Endothelial cell of umbilical vein (primary cell): ENCODE measurements around the gene CA5A. TPM values are rescaled to one million over a fixed set of nuclear protein-coding genes. Genes with fewer than 3 reads are reported as not detected.
"Not testable (repeated sequence)": the region's sequence is repeated elsewhere in the genome, so short reads cannot be mapped to it uniquely, and the experiment has no call there.

Source experiments
- BruUV-seq: library from RNA; stranded (reverse); fragments of 400-500 nt; replicated peaks from 2 replicates; lab custom pipeline; 2021; lab: Mats Ljungman, UMichigan
- CTCF ChIA-PET: fragments of 300-600, 350-600 bp; sonication (Branson Sonifier 250); formaldehyde crosslinking; loops from one replicate; lab custom pipeline; 2021; ENCODE audit warnings: antibody characterized with exemption, inconsistent platforms; lab: Charles Lee
- POLR2A ChIA-PET: fragments of 300-600, 350-600 bp; sonication (Branson Sonifier 250); formaldehyde crosslinking; loops from one replicate; lab custom pipeline; 2021; ENCODE audit warnings: antibody characterized with exemption, inconsistent platforms; lab: Charles Lee
- DNase-seq: peaks from one replicate; pipeline ENCODE4 v3.0.0-alpha.2; 2011; ENCODE audit warnings: low read depth, low spot score
- FAIRE-seq: peaks from 2 replicates; lab custom pipeline; 2011; peaks lifted over from hg19 to GRCh38; lab: Jason Lieb, UNC
- H2AFZ ChIP-seq: 2 replicates; pipeline ENCODE4 v1.6.0; 2012; ENCODE audit warnings: low read depth, low read length, control low read depth, inconsistent platforms
- H3K27ac ChIP-seq: 2 replicates; pipeline ENCODE4 v1.5.1; 2011; ENCODE audit warnings: low read depth, mild to moderate bottlenecking, control low read depth, low read length, moderate library complexity; ENCODE audit not compliant: insufficient read depth
- H3K27me3 ChIP-seq, 2 experiments: 2 replicates each; pipeline versions ENCODE4 v1.6.0 to v1.6.1; 2011; ENCODE audit warnings: low read length in 2 of 2, mixed read lengths in 1 of 2; ENCODE audit not compliant: control insufficient read depth in 2 of 2, insufficient read depth in 2 of 2
- H3K36me3 ChIP-seq, 2 experiments: 2 replicates in 1 of 2; 3 replicates in 1 of 2; pipeline ENCODE4 v1.5.1; 2011; ENCODE audit warnings: low read length in 2 of 2, mild to moderate bottlenecking in 1 of 2, moderate library complexity in 1 of 2; ENCODE audit not compliant: control insufficient read depth in 2 of 2, insufficient read depth in 2 of 2; ENCODE audit errors: extremely low read depth in 1 of 2
- H3K4me1 ChIP-seq: 3 replicates; pipeline ENCODE4 v1.5.1; 2011; ENCODE audit warnings: mild to moderate bottlenecking, low read length; ENCODE audit not compliant: control insufficient read depth, insufficient read depth; ENCODE audit errors: extremely low read depth
- H3K4me2 ChIP-seq: 2 replicates; pipeline ENCODE4 v1.6.1; 2011; ENCODE audit warnings: low read length, control low read depth, mixed read lengths; ENCODE audit not compliant: insufficient read depth
- H3K4me3 ChIP-seq, 3 experiments: fragments of 200-600 bp in 1 of 3; sonication (generic), shearing (Covaris generic) in 1 of 3; replicated peaks in 1 of 3; 2 replicates each; pipeline ENCODE4 v1.5.1; 2011 to 2016; ENCODE audit warnings: control low read depth in 3 of 3, low read length in 3 of 3, mild to moderate bottlenecking in 2 of 3, inconsistent platforms in 1 of 3, low read depth in 1 of 3, moderate library complexity in 1 of 3; ENCODE audit not compliant: insufficient read depth in 1 of 3
- H3K79me2 ChIP-seq: 2 replicates; pipeline ENCODE4 v1.6.0; 2012; ENCODE audit warnings: low read length, inconsistent platforms; ENCODE audit not compliant: control insufficient read depth, insufficient read depth
- H3K9ac ChIP-seq: replicated peaks from 2 replicates; pipeline ENCODE3; 2011; ENCODE audit warnings: low read length, control low read depth; ENCODE audit not compliant: insufficient read depth; ENCODE audit errors: extremely low read depth
- H3K9me1 ChIP-seq: replicated peaks from 3 replicates; pipeline ENCODE4 v1.6.0; 2011; ENCODE audit warnings: mild to moderate bottlenecking, low read length; ENCODE audit not compliant: control insufficient read depth, insufficient read depth; ENCODE audit errors: extremely low read depth
- H3K9me3 ChIP-seq: replicated peaks from 2 replicates; pipeline ENCODE4 v1.5.1; 2012; ENCODE audit warnings: low read length, inconsistent platforms; ENCODE audit not compliant: control insufficient read depth, insufficient read depth
- H4K20me1 ChIP-seq: replicated peaks from 2 replicates; pipeline ENCODE3; 2011; ENCODE audit warnings: mild to moderate bottlenecking, low read length; ENCODE audit not compliant: control insufficient read depth, insufficient read depth; ENCODE audit errors: extremely low read depth
- EZH2 ChIP-seq: IDR thresholded peaks from 2 replicates; pipeline ENCODE4 v1.6.1; 2012; ENCODE audit warnings: borderline replicate concordance, low read depth, mild to moderate bottlenecking, moderate library complexity, low read length, inconsistent platforms; ENCODE audit not compliant: severe bottlenecking
- FOS ChIP-seq: IDR thresholded peaks from 2 replicates; pipeline ENCODE4 v1.6.1; 2011; ENCODE audit warnings: mild to moderate bottlenecking, low read length, moderate library complexity, borderline replicate concordance; ENCODE audit not compliant: insufficient read depth
- GATA2 ChIP-seq: IDR thresholded peaks from 2 replicates; pipeline ENCODE4 v1.7.0; 2011; ENCODE audit warnings: low read depth, mild to moderate bottlenecking, moderate library complexity, mixed read lengths, low read length; ENCODE audit not compliant: insufficient read length, insufficient read depth
- JUN ChIP-seq: IDR thresholded peaks from 2 replicates; pipeline ENCODE4 v1.6.1; 2011; ENCODE audit warnings: borderline replicate concordance, low read depth; ENCODE audit not compliant: insufficient read length, insufficient read depth
- MYC ChIP-seq: IDR thresholded peaks from one replicate; pipeline ENCODE4 v1.6.1; 2011; ENCODE audit warnings: mild to moderate bottlenecking, low read depth, low read length
- POLR2A ChIP-seq: IDR thresholded peaks from 2 replicates; pipeline ENCODE4 v1.6.1; 2012; ENCODE audit warnings: low read depth, mild to moderate bottlenecking, control low read depth, low read length
- POLR2AphosphoS5 ChIP-seq: IDR thresholded peaks from 2 replicates; pipeline ENCODE4 v1.6.1; 2012; ENCODE audit warnings: low read depth, mild to moderate bottlenecking, control low read depth, low read length, moderate library complexity; ENCODE audit not compliant: insufficient read depth
- dilution Hi-C: fragments of 300-500 bp; cut with MboI; formaldehyde crosslinking; loops from one replicate; pipeline ENCODE4 v1.15.0; 2019; ENCODE audit warnings: low sequenced_read_pairs; ENCODE audit not compliant: extremely low pct_ligation_motif_present
- intact Hi-C: fragments of 100-400 bp; cut with micrococcal nuclease; formaldehyde crosslinking; loops from one replicate; pipeline ENCODE4 v1.10.0; 2022
- polyA plus RNA-seq, 4 experiments: library from polyadenylated mRNA; depleted of rRNA in 3 of 4; stranded (reverse) in 3 of 4; unstranded in 1 of 4; fragments of >200 nt; gene quantifications; 2 replicates each; pipeline versions ENCODE4 v1.2.1 to v1.2.3, GENCODE V29; 2011 to 2012; ENCODE audit warnings: missing spikeins in 1 of 4
- total RNA-seq: library from RNA; stranded (reverse); gene quantifications from 2 replicates; pipeline ENCODE4 v1.2.3, GENCODE V29; 2021
- TF ChIP-seq, protein P1 (sequence below), 2 donors: IDR thresholded peaks; 1 replicate in 1 of 2; 2 replicates in 1 of 2; pipeline ENCODE4 v1.5.1; 2011; ENCODE audit warnings: low read length in 2 of 2, mild to moderate bottlenecking in 2 of 2, moderate library complexity in 2 of 2, control low read depth in 1 of 2, inconsistent platforms in 1 of 2, low read depth in 1 of 2; ENCODE audit not compliant: insufficient read depth in 1 of 2; ENCODE audit errors: extremely low read depth in 1 of 2
- TF ChIP-seq, protein P2 (sequence below): IDR thresholded peaks from 2 replicates; pipeline ENCODE4 v1.6.1; 2011; ENCODE audit not compliant: insufficient read depth, insufficient read length

CA5A gene
- total and polyA plus RNA-seq, 2 donors (not counting 3 experiments of a cell fraction or from before 2014, with no cell fraction given), result not detected

DNA sequence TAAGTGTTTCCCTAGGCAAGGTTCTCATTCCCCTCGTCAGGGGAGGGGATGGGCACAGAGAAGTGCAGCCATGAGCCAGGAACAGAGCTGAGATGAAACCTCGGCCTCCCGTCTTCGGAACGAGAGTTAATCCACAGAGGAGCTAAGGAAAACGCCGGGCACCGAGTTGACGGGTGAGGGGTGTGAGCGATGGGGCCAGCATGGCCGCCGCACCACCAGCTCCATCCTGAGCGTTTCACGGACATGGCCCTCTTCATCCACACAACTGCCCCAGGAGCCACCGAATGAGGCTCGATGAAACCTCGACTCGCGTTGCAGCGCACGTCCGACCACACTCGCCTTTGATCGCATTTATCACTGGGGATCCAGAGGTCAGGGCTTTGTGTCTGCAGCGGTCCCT, 21.5 kb downstream of the CA5A start:
- H3K4me2 ChIP-seq, result no peak overlapping the region
- intact Hi-C loops (no loop called here), dilution Hi-C loops (no loop called here)
- H3K79me2 ChIP-seq, result no peaks in the 10 kb centered on the region
- H3K27me3 ChIP-seq, result no peaks in the 10 kb centered on the region
- no peaks in the 10 kb centered on the region for H3K36me3 ChIP-seq
- H2AFZ ChIP-seq, result no peak overlapping the region
- TF ChIP-seq POLR2AphosphoS5 (no peak), GATA2 (no peak), JUN (no peak), EZH2 (no peak), FOS (no peak), POLR2A (no peak), MYC (no peak)
- TF ChIP-seq, protein P1, sequence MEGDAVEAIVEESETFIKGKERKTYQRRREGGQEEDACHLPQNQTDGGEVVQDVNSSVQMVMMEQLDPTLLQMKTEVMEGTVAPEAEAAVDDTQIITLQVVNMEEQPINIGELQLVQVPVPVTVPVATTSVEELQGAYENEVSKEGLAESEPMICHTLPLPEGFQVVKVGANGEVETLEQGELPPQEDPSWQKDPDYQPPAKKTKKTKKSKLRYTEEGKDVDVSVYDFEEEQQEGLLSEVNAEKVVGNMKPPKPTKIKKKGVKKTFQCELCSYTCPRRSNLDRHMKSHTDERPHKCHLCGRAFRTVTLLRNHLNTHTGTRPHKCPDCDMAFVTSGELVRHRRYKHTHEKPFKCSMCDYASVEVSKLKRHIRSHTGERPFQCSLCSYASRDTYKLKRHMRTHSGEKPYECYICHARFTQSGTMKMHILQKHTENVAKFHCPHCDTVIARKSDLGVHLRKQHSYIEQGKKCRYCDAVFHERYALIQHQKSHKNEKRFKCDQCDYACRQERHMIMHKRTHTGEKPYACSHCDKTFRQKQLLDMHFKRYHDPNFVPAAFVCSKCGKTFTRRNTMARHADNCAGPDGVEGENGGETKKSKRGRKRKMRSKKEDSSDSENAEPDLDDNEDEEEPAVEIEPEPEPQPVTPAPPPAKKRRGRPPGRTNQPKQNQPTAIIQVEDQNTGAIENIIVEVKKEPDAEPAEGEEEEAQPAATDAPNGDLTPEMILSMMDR (IDR thresholded peaks at IDR 0.05; ENCODE audit: extremely low read depth in 1 of 2, insufficient read depth in 1 of 2, low read depth in 1 of 2, low read length in 2 of 2), result no peak
- TF ChIP-seq, protein P2, sequence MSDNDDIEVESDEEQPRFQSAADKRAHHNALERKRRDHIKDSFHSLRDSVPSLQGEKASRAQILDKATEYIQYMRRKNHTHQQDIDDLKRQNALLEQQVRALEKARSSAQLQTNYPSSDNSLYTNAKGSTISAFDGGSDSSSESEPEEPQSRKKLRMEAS, result no peak
- no peak overlapping the region for H3K4me3 ChIP-seq
- no peak for FAIRE-seq
- no peaks in the 10 kb centered on the region for H3K9me3 ChIP-seq
- POLR2A ChIA-PET, result no interaction called here
- no peaks in the 10 kb centered on the region for H3K9me1 ChIP-seq
- H3K27ac ChIP-seq, result no peak overlapping the region
- CTCF ChIA-PET, result interaction anchor here (2.0 to 3.5 kb wide), 2 partner anchors 43 to 136 kb away, joined by 7 to 16 read pairs; no protein-coding TSS in a partner anchor
- H4K20me1 ChIP-seq, result no peaks in the 10 kb centered on the region
- BruUV-seq, result no TSS peak
- H3K9ac ChIP-seq, result no peak overlapping the region
- no peak for DNase-seq
- H3K4me1 ChIP-seq, result no peaks in the 10 kb centered on the region

- H3K4me1 ChIP-seq, dilution Hi-C loops, H4K20me1 ChIP-seq, H3K27me3 ChIP-seq, DNase-seq, H3K9me1 ChIP-seq, BruUV-seq, POLR2A ChIA-PET, H3K79me2 ChIP-seq, FAIRE-seq, H3K4me3 ChIP-seq, intact Hi-C loops, H3K4me2 ChIP-seq, H3K27ac ChIP-seq, H2AFZ ChIP-seq, H3K36me3 ChIP-seq, H3K9me3 ChIP-seq, H3K9ac ChIP-seq: not testable (repeated sequence)
- CTCF ChIA-PET, result interaction anchor here (2.0 to 3.5 kb wide), 2 partner anchors 43 to 135 kb away, joined by 7 to 16 read pairs; no protein-coding TSS in a partner anchor
Measured at GRCh38 chr16:87914021-87914725, 22.2 kb downstream of the CA5A start.
